Measurements from ENCODE around the gene BUB1B. TPM values are rescaled to one million over a fixed set of nuclear protein-coding genes. Genes with fewer than 3 reads are reported as not detected.

The BUB1B gene
- total and polyA plus RNA-seq, 9 of the 15 experiments (the other 6 are each of a cell fraction or from before 2014, with no cell fraction given) = 28.7 to 113 (median 82.2) TPM

- TF ChIP-seq BDP1 (IDR thresholded peaks at IDR 0.05; ENCODE audit: insufficient read depth, insufficient read length) (no peak), ZNF436 (CRISPR knock-in tag; IDR thresholded peaks at IDR 0.05) (no peak), POU5F1 (IDR thresholded peaks at IDR 0.05; ENCODE audit: borderline replicate concordance, low read depth, low read length, partially characterized antibody) (no peak), MAZ (CRISPR knock-in tag; conservative IDR thresholded peaks at IDR 0.05 in 1 of 2, IDR thresholded peaks at IDR 0.05 in 1 of 2) (peak in 1 of 2 experiments; percentile 61; a peak in 1 of 4 replicates), ZNF512 (tag; IDR thresholded peaks at IDR 0.05) (no peak), ESRRA (IDR thresholded peaks at IDR 0.05; ENCODE audit: borderline replicate concordance, low read depth) (no peak), E2F5 (CRISPR knock-in tag; IDR thresholded peaks at IDR 0.05) (no peak), CREB3 (tag; conservative IDR thresholded peaks at IDR 0.05; ENCODE audit: low read depth) (no peak), CHAMP1 (IDR thresholded peaks at IDR 0.05) (no peak), U2AF2 (optimal IDR thresholded peaks at IDR 0.05; ENCODE audit: low read depth, low read length) (no peak), ID3 (CRISPR knock-in tag; IDR thresholded peaks at IDR 0.05) (no peak), ID3 (tag; IDR thresholded peaks at IDR 0.05) (no peak), ZC3H4 (CRISPR knock-in tag; IDR thresholded peaks at IDR 0.05; ENCODE audit: borderline replicate concordance) (no peak), CREM (IDR thresholded peaks at IDR 0.05; ENCODE audit: low read depth) (peak; percentile 61), NFIX (CRISPR knock-in tag; IDR thresholded peaks at IDR 0.05; ENCODE audit: low read depth) (no peak), E2F6 (IDR thresholded peaks at IDR 0.05; ENCODE audit: borderline replicate concordance in 1 of 2, extremely low read depth in 1 of 2, insufficient read depth in 1 of 2, insufficient read length in 1 of 2, low read depth in 1 of 2, low read length in 1 of 2, poor library complexity in 1 of 2, severe bottlenecking in 1 of 2) (peak in 1 of 2 experiments; percentile 12), SMARCC2 (IDR thresholded peaks at IDR 0.05; ENCODE audit: low read depth) (peak; percentile 88), ZNF785 (CRISPR knock-in tag; IDR thresholded peaks at IDR 0.05) (no peak)
Observed at GRCh38 chr15:40266828-40267304, 106.0 kb downstream of the BUB1B start (continued).

Measured in K562 (cell line).